Hematopoietic multipotent progenitor cell treated with erythropoietin and hydrocortisone succinate and interleukin-3 and kit ligand, for 6 days (in vitro differentiated cells): ENCODE results near the gene RHBDF1.

Experiments
- DNase-seq: peaks from one replicate; pipeline ENCODE4 v3.0.0-alpha.2; 2015

RHBDF1 gene

GRCh38 chr16:71540-72401 is 660 bp downstream of the RHBDF1 start:
- DNase-seq = no peak

GRCh38 chr16:71210-71539 is 1.3 kb downstream of the RHBDF1 start:
- DNase-seq = no peak

GRCh38 chr16:69181-69580 is 3.2 kb downstream of the RHBDF1 start:
- no peak for DNase-seq

GRCh38 chr16:67884-68789 is 4.3 kb downstream of the RHBDF1 start:
- DNase-seq = no peak

GRCh38 chr16:67183-67791 is 5.1 kb downstream of the RHBDF1 start:
- DNase-seq = no peak

GRCh38 chr16:66309-67182 is 5.9 kb downstream of the RHBDF1 start:
- DNase-seq = no peak

GRCh38 chr16:65745-66144 is 6.7 kb downstream of the RHBDF1 start:
- peak; percentile 95 for DNase-seq

GRCh38 chr16:64914-65255 is 7.5 kb downstream of the RHBDF1 start:
- no peak for DNase-seq

- DNase-seq = no peak
Observed at GRCh38 chr16:63998-64913, 8.2 kb downstream of the RHBDF1 start.

GRCh38 chr16:63466-63865 is 9.0 kb downstream of the RHBDF1 start:
- DNase-seq = no peak

- DNase-seq = no peak
Observed at GRCh38 chr16:62968-63391, 9.5 kb downstream of the RHBDF1 start.

- DNase-seq = no peak
Observed at GRCh38 chr16:62283-62967, 10.0 kb downstream of the RHBDF1 start.

- no peak for DNase-seq
Observed at GRCh38 chr16:61879-62281, 10.6 kb downstream of the RHBDF1 start.

- DNase-seq = no peak
Observed at GRCh38 chr16:60929-61878, 11.2 kb downstream of the RHBDF1 start.

- no peak for DNase-seq
Observed at GRCh38 chr16:60166-60565, 12.3 kb downstream of the RHBDF1 start.

GRCh38 chr16:59440-60059 is 12.9 kb downstream of the RHBDF1 start:
- no peak for DNase-seq

- no peak for DNase-seq
Observed at GRCh38 chr16:58491-59439, 13.7 kb downstream of the RHBDF1 start.

- DNase-seq = no peak
Observed at GRCh38 chr16:57711-58110, 14.7 kb downstream of the RHBDF1 start.
